Measurements from ENCODE around the gene CHRNE.

DNA sequence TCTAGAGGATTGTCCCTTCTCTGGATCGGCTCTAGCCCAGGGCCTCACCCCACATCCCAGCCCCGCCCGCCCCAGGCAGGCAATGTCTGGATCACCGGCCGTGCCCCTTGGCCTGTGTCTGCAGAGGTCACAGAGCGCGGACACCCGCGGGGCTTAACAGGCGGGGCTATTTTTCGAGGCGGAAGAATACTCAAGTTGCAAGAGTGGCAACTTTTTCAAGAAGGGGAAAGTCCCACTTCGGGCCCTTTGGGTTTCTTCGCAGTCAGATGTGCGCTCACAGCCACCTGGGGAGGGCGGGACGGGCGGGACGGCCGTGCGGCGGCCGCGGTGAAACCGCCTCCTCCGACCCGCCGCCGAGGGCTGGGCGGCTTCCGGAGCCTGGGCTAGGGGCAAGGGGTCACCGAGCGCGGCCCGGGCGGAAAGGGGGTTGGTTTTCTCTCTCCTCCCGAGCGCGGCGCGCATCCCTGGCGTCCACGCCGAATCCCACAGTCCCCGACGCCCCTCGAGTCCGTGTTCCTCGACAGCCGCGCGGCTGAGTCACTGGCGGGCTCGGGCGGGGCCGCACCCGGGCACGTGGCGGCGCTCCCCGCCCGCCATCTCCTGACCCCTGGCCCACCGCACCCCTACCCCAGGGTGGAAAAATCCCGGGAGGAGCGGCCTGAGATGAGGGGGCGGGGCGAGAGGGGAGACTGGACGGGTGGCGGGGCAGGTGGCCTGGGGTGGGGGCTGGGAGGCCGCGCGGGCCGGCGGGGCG, 46.6 kb upstream of the CHRNE start:
- TF ChIP-seq CTCF (optimal IDR thresholded peaks at IDR 0.05 in 1 of 3, IDR thresholded peaks at IDR 0.05 in 1 of 3, conservative IDR thresholded peaks at IDR 0.05 in 1 of 3; ENCODE audit: extremely low read depth in 1 of 3, insufficient read depth in 2 of 3, low read length in 3 of 3) (no peak), EZH2 (IDR thresholded peaks at IDR 0.05; ENCODE audit: low read length) (no peak)

All from keratinocyte (primary cell).